Left renal cortex interstitium (tissue), 4 donors: ENCODE measurements around the gene REEP1. TPM values are rescaled to one million over a fixed set of nuclear protein-coding genes. Genes with fewer than 3 reads are reported as not detected.
"Not testable (repeated sequence)": the region's sequence is repeated elsewhere in the genome, so short reads cannot be mapped to it uniquely, and the experiment has no call there.

Experiments used
- DNase-seq, 4 donors: peaks; one replicate each; pipeline ENCODE4 v3.0.0-alpha.2; 2013; ENCODE audit warnings: low read depth in 4 of 4, low spot score in 2 of 4, missing footprints in 1 of 4
- polyA plus RNA-seq, 4 donors: library from polyadenylated mRNA; unstranded; fragments of 120-200 nt; gene quantifications; one replicate each; pipeline ENCODE4 v1.2.1, GENCODE V29; 2013; ENCODE audit not compliant: insufficient read length in 4 of 4

Gene REEP1
- polyA plus RNA-seq, 4 donors, result 2.5 to 3.2 (median 3.1) TPM

GRCh38 chr2:86228574-86228973 is 108.9 kb downstream of the REEP1 start:
- not testable (repeated sequence) for DNase-seq

DNA sequence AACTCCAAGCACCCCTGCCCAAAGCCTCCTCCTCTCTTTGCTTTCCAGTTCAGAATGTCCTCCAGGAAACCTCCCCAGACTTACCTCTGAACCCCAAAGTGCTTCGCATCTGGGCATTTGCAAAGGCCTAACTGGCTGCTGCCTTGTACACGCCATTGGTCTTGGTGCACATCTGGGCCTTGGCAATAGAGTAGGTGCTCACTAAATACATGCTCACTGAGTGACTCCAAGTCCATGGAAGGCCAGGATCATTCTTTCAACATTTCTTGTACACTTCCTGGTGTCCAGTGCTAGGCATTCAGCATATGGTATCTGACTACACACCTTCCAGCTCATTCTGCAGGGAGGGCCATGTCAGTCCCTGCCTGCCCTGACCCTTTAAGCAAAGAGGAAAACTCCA is 109.7 kb downstream of the REEP1 start:
- no peak for DNase-seq

- DNase-seq, result no peak
These were observed 110.5 kb downstream of the REEP1 start for GRCh38 chr2:86226636-86227520.

GRCh38 chr2:86226070-86226469 is 111.4 kb downstream of the REEP1 start:
- no peak for DNase-seq

GRCh38 chr2:86225581-86225980 is 111.8 kb downstream of the REEP1 start:
- DNase-seq, result no peak

- DNase-seq, result no peak
These were observed 112.6 kb downstream of the REEP1 start for GRCh38 chr2:86224645-86225355.

DNA sequence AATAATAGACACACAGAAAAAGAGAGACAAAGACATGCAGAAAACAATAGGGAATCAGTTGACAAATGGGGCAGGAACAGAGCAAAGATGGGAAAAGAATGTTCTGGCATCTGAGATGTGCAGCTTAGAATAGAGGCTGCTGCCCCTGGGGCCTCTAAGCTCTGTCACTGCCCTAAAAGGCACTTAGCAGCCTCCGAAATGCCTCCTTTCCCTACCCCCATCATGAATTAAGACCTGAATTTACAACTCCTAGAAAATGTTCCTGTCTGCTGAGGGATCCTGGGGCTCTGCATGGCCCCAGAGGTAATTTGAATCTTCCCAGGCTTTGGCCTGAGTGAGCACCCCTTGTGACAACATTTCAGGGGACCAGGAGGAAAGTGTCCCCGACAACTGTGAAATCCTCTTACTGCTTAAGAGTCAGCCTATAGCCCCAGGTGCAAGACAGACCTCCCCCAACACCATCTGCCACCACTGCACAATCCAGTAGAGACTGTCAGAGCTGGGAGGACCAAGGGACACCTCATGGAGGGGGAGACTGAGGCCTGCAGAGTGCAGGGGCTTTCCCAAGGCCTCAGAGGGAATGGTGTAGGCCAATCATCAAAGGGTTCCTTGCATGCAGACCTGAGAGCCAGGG is 113.4 kb downstream of the REEP1 start:
- no peak for DNase-seq

- DNase-seq, result no peak
These were observed 114.1 kb downstream of the REEP1 start for GRCh38 chr2:86223140-86223926.

- DNase-seq, result no peak
These were observed 116.3 kb downstream of the REEP1 start for GRCh38 chr2:86221066-86221684.

- DNase-seq, result no peak
These were observed 117.5 kb downstream of the REEP1 start for GRCh38 chr2:86219896-86220295.

DNA sequence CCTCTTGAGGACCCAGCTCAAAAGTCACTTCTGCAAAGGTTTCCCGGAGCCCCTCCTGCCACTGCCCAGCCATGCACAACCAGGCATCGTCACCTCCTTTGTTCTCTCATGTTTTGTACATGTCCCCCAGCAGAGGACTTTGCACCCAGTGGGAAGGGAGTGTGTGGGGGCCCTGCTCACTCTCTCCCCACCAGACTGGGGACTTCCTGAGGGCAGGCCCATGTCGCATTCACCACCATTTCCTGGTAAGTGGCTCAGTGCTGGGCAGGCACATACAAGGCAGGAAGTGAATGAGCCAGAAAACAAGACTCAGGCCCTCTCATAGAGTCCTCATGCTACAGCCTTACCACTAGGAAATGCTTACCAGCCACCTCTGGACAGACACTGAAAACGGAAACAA is 119.3 kb downstream of the REEP1 start:
- no peak for DNase-seq

DNA sequence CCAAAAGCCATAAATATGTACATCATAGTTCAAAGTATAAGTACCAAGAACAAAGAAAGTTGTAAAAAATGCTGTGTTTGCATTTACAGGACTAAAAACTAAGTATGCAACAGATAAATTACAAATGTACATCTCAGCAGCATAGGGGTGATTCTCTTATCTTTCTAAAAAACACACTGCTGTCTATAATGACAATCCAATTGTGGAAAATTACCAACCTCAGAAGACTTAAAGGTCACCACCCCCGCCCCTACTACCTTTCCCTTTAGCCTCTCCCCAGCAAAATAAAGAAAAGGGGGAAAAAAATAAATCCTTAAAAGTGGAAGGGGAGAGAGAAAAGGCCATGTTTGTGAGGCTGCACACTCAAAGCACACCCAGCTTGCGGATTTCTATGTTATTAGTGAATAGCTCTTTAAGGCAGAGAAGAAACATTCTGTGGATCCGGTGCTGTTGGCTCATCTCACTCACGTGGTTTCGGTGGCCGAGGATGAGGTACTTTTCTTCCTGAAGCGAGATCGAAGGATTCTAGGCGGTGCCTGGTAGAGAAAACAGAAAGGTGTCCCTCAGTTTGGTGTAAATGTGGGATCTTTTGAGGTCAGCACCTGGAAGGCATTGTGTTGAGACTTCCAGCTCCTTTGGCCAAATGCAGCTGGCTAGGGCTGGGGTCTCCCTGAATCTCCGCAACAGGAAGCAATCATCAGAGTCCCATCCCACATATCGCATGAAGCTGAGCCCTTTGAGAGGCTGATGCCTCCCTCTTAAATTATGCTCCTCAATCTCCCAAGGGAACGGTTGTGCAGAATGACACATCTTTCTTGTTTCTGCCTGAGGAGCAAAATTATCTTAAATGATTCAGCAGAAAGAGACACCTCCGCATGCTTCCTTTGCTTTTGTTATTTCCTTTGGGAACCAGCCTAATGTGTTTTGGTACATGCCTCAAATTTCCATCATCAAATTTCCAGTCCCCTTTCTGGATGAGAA is 120.6 kb downstream of the REEP1 start:
- no peak for DNase-seq

DNA sequence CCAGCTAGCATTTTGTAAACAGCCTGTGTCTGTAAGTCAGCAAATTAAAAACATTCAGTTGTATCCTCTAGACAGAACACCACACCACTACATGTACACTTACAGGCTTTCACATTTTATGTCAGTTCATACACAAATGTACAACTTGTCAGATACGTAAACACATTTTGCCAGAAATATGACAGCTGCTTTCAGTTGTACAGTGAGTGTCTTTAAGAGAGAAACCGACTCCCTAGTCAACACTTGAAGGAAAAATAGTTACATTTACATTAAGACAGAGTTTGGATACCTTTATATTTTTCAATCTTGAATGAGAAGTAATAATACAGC is 123.0 kb downstream of the REEP1 start:
- no peak for DNase-seq

DNA sequence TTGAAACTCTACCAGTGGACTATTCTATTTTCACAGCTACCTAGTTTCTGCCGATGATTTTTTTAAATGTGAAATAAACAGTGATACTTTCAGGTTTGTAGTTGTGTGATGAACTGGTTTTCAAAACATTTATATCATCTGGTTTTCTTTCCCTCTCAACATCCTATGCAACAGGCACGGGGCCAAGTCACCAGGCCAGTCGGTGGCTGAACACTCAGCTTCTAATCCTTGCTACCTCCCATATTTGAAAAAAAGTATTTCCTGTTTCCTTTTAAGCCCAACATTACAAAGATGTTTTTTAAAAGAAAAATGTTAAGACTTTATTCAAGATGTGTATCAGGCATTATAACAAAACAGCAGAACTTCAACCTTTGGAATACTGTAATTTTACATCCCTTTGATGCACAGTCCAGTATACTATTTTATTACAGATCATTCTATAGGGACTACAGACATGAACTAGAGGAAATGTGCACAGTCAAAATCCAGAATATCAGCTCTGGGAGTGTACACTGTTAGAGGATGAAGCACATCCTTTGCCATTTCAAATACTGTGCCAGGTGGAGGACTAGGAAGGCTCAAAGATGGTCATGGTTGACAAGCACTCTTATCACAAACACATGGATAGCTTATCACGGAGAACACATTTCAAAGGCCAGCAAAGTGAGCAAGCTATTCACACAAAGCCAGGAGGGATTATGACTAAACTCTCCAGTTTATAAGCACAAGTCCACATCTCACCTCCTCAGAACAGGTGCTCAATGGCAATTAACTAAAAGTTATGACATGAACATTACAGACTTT is 123.5 kb downstream of the REEP1 start:
- no peak for DNase-seq

GRCh38 chr2:86213056-86213455 is 124.4 kb downstream of the REEP1 start:
- DNase-seq, result no peak

DNA sequence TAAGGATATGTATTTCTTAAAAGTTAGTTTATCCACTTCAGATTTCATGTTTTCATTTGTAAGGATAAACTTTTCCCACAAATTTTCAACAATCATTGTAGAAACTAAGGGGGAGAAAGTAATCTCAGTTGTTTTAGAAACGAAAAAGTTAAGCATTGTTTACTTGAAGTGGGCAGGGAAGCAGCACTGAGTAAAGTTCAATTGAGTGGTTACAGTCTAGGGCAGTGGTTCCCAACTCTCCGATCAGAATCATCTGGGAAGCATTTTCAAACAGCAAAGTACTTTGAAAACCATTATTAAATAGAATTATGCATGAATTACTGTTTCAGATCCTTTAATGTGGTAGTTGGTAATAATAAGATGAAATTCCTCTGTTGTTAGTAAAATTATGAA is 125.6 kb downstream of the REEP1 start:
- DNase-seq, result no peak

DNA sequence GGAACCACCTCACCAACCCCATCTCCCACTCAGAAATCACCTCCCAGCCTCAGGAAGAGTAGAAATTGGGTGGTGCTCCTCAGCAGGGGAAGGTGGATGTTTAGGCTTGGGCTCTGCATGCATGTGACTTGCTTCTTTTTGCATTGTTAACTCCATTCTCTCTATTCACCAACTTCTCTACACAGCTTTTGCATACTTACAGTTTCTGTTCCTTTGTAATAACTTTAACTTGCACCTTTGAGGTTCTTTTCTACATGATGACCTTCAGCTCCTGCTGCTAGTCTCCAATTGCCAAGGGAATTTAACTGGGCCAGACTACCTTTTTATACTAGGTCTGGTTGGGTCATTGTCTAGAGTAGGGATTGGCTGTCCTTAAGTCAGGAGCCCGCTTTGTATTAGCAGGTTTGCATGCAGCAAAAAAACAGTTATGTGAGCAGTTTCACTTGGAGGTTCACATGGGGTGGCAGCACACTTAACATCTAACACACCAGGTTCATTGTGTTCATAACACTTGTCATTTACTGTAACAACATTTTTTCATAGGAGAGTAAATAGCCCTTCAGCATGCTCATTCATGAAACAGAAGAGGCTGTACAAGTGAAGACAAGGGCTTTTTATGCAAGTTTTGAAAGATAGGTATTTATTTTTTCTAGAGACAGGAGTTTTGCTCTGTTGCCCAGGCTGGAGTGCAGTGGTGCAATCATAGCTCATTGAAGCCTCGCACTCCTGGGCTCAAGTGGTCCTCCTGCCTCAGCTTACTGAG is 126.2 kb downstream of the REEP1 start:
- no peak for DNase-seq

DNA sequence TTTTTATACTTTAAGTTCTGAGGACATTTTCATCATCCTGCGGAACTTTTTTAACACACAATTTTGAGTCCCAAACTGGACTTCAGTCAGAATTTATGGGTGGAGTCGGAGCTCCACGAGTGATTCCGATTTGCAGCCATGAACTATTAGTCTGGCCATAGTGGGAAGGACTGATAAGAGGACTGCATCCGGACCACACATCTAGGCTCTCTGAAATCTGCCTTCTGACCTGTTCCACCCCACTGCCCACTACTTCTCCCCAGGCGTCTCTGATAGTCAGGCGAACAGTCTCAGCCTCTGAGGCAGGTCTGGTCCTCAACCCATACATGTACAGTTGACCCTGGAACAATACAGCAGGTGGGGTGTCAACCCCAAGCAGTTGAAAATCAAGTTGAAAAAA is 133.0 kb downstream of the REEP1 start:
- DNase-seq, result no peak
